ENCODE results near the gene C6orf132.

DNA sequence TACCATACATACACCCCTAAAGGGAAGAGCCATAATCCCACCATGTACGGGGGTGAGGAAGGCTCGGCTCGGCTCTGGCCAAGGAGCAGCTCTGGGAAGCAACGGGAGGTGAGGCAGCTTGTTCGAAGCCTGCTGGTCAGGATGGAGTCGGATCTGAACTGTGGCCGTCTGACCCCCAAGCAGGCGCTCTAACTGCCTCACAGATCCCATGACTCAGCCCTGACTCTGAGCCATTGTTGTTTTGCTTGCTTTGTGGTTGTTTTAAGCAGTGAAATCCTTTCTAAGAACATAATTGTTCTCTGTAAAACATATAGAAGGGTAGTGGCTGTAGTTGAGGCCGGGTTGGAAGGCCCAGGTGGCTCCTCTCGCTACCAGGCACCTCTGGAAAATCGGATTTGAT, 10.9 kb downstream of the C6orf132 start:
- TF ChIP-seq, protein P1, sequence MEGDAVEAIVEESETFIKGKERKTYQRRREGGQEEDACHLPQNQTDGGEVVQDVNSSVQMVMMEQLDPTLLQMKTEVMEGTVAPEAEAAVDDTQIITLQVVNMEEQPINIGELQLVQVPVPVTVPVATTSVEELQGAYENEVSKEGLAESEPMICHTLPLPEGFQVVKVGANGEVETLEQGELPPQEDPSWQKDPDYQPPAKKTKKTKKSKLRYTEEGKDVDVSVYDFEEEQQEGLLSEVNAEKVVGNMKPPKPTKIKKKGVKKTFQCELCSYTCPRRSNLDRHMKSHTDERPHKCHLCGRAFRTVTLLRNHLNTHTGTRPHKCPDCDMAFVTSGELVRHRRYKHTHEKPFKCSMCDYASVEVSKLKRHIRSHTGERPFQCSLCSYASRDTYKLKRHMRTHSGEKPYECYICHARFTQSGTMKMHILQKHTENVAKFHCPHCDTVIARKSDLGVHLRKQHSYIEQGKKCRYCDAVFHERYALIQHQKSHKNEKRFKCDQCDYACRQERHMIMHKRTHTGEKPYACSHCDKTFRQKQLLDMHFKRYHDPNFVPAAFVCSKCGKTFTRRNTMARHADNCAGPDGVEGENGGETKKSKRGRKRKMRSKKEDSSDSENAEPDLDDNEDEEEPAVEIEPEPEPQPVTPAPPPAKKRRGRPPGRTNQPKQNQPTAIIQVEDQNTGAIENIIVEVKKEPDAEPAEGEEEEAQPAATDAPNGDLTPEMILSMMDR (IDR thresholded peaks at IDR 0.05; ENCODE audit: control extremely low read depth in 1 of 3, insufficient read depth in 1 of 3, low read depth in 1 of 3, low read length in 3 of 3) = no peak
- TF ChIP-seq CHD2 (IDR thresholded peaks at IDR 0.05; ENCODE audit: low read length) = no peak
- no peak for TF ChIP-seq EZH2 (IDR thresholded peaks at IDR 0.05; ENCODE audit: low read depth, low read length, severe bottlenecking)

Data from H1 (cell line).